Measurements from ENCODE around the gene MMUT. TPM values are rescaled to one million over a fixed set of nuclear protein-coding genes. Genes with fewer than 3 reads are reported as not detected.

Gene MMUT
- total RNA-seq, result 38.3 TPM
- long read RNA-seq, transcript MUT-201 (13 exons, 3,749 nt), result major isoform, 181 of 215 reads
- long read RNA-seq, partial matches to known transcripts, result 4 of 215 reads
- long read RNA-seq, other reads (novel, unspliced or antisense), result 30 of 215 reads

- Histone ChIP-seq H3K4me3 (peak within 1 kb of the TSS; percentile 88), H3K27ac (replicated peaks) (peak within 1 kb of the TSS; percentile 88), H3K9me3 (replicated peaks) (no peaks in the 10 kb centered on the region), H3K36me3 (peaks cover 11% of the 10 kb centered on the region), H3K4me1 (peaks cover 51% of the 10 kb centered on the region), H3K27me3 (ENCODE audit: low read depth) (no peaks in the 10 kb centered on the region)
- peak; percentile 89 for DNase-seq
- intact Hi-C loops (cut with micrococcal nuclease), result no loop called here
- TF ChIP-seq CTCF (IDR thresholded peaks at IDR 0.05; ENCODE audit: borderline replicate concordance), result no peak
Measured at GRCh38 chr6:49462927-49463611, at the start of gene MMUT, which contains the start of gene CENPQ. TSS of gene MMUT (minus strand) at chr6:49463253. CDS start at chr6:49459466, 3,787 bp downstream. TSS of gene CENPQ (plus strand) at chr6:49463370. CDS start at chr6:49470177, 6,807 bp downstream.

- Histone ChIP-seq H3K4me3 (no peak overlapping the region), H3K27ac (replicated peaks) (no peak overlapping the region), H3K27me3 (ENCODE audit: low read depth) (peaks cover 19% of the 10 kb centered on the region), H3K4me1 (no peaks in the 10 kb centered on the region), H3K36me3 (no peaks in the 10 kb centered on the region), H3K9me3 (replicated peaks) (peaks cover 5% of the 10 kb centered on the region)
- TF ChIP-seq CTCF (IDR thresholded peaks at IDR 0.05; ENCODE audit: borderline replicate concordance), result no peak
- intact Hi-C loops (cut with micrococcal nuclease), result no loop called here
- DNase-seq, result no peak
Measured at GRCh38 chr6:49509342-49509741, 46.3 kb upstream of the MMUT start.

GRCh38 chr6:49506569-49507111 is 43.6 kb upstream of the MMUT start:
- Histone ChIP-seq H3K9me3 (replicated peaks) (peaks cover 5% of the 10 kb centered on the region), H3K4me1 (no peaks in the 10 kb centered on the region), H3K36me3 (no peaks in the 10 kb centered on the region), H3K27ac (replicated peaks) (no peak overlapping the region), H3K27me3 (ENCODE audit: low read depth) (peaks cover 7% of the 10 kb centered on the region), H3K4me3 (no peak overlapping the region)
- no peak for TF ChIP-seq CTCF (IDR thresholded peaks at IDR 0.05; ENCODE audit: borderline replicate concordance)
- intact Hi-C loops (cut with micrococcal nuclease), result no loop called here
- no peak for DNase-seq

GRCh38 chr6:49504666-49505065 is 41.6 kb upstream of the MMUT start:
- Histone ChIP-seq H3K36me3 (no peaks in the 10 kb centered on the region), H3K4me1 (no peaks in the 10 kb centered on the region), H3K27me3 (ENCODE audit: low read depth) (peaks cover 7% of the 10 kb centered on the region), H3K27ac (replicated peaks) (no peak overlapping the region), H3K9me3 (replicated peaks) (peaks cover 5% of the 10 kb centered on the region), H3K4me3 (no peak overlapping the region)
- intact Hi-C loops (cut with micrococcal nuclease), result no loop called here
- TF ChIP-seq CTCF (IDR thresholded peaks at IDR 0.05; ENCODE audit: borderline replicate concordance), result no peak
- DNase-seq, result no peak

- H3K27me3 ChIP-seq (ENCODE audit: low read depth), result no peaks in the 10 kb centered on the region
- no peak for DNase-seq
- TF ChIP-seq CTCF (IDR thresholded peaks at IDR 0.05; ENCODE audit: borderline replicate concordance), result no peak
- H3K9me3 ChIP-seq (replicated peaks), result no peaks in the 10 kb centered on the region
- no peak within 1 kb of the TSS for H3K4me3 ChIP-seq
- intact Hi-C loops (cut with micrococcal nuclease), result no loop called here
- H3K27ac ChIP-seq (replicated peaks), result no peak within 1 kb of the TSS
- no peaks in the 10 kb centered on the region for H3K4me1 ChIP-seq
- H3K36me3 ChIP-seq, result no peaks in the 10 kb centered on the region
Measured at GRCh38 chr6:49499623-49500022, 36.6 kb upstream of the MMUT start, which contains the start of gene GLYATL3. TSS of gene GLYATL3 (plus strand) at chr6:49499923. CDS start at chr6:49511991, 12,068 bp downstream.

Data from left ventricle myocardium inferior (tissue), 1 donor.